ENCODE data around the gene TRPT1. TPM values are rescaled to one million over a fixed set of nuclear protein-coding genes. Genes with fewer than 3 reads are reported as not detected.

Gene TRPT1
- total RNA-seq, 1 donor from 2014 or later, result 98.1 TPM

- no peak for TF ChIP-seq CTCF (conservative IDR thresholded peaks at IDR 0.05; ENCODE audit: low read depth, low read length)
- H3K4me3 ChIP-seq (ENCODE audit: low read depth, low read length), result no peak overlapping the region
- DNase-seq (ENCODE audit: low read depth), result no peak
These were observed 6.4 kb upstream of the TRPT1 start for GRCh38 chr11:64232182-64232966.

GRCh38 chr11:64231546-64231945 lies 5.6 kb upstream of the TRPT1 start:
- no peak for TF ChIP-seq CTCF (conservative IDR thresholded peaks at IDR 0.05; ENCODE audit: low read depth, low read length)
- DNase-seq (ENCODE audit: low read depth), result no peak

DNA sequence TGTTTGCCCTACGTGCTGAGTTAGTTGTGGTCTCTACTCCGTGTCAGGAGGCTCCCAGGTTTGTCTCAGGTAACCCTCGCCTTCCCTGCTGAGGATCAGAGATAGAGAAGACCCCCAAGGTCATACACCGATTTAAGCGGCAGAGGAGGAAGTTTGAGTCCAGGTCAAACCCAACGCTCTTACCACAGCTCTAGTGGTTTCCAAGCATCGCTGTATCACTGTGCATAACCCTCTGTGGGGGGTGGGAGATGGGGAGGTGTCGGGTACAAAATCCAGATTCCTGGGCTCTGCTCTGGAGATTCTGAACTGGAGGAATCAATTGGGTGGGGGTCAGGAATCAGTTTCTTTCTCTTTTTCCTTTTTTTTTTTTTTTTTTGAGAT lies 5.0 kb upstream of the TRPT1 start:
- no peak for DNase-seq (ENCODE audit: low read depth)
- TF ChIP-seq CTCF (conservative IDR thresholded peaks at IDR 0.05; ENCODE audit: low read depth, low read length), result no peak

More at GRCh38 chr11:64231546-64231945, 5.6 kb upstream of the TRPT1 start:
- peak overlapping the region; percentile 2 for H3K4me3 ChIP-seq (ENCODE audit: low read depth, low read length)

GRCh38 chr11:64230171-64230984 lies 4.4 kb upstream of the TRPT1 start, which contains the start of gene DNAJC4:
DNAJC4 (plus strand) TSS chr11:64230548; CDS start chr11:64230855, 307 bp downstream.
- H3K4me3 ChIP-seq (ENCODE audit: low read depth, low read length), result peak within 1 kb of the TSS; percentile 85
- no peak for TF ChIP-seq CTCF (conservative IDR thresholded peaks at IDR 0.05; ENCODE audit: low read depth, low read length)
- DNase-seq (ENCODE audit: low read depth), result no peak

More for the DNA sequence above, 5.0 kb upstream of the TRPT1 start:
- peak overlapping the region; percentile 85 for H3K4me3 ChIP-seq (ENCODE audit: low read depth, low read length)

GRCh38 chr11:64229744-64230170 lies 3.8 kb upstream of the TRPT1 start:
- no peak for TF ChIP-seq CTCF (conservative IDR thresholded peaks at IDR 0.05; ENCODE audit: low read depth, low read length)
- DNase-seq (ENCODE audit: low read depth), result no peak
- H3K4me3 ChIP-seq (ENCODE audit: low read depth, low read length), result peak overlapping the region; percentile 85

DNA sequence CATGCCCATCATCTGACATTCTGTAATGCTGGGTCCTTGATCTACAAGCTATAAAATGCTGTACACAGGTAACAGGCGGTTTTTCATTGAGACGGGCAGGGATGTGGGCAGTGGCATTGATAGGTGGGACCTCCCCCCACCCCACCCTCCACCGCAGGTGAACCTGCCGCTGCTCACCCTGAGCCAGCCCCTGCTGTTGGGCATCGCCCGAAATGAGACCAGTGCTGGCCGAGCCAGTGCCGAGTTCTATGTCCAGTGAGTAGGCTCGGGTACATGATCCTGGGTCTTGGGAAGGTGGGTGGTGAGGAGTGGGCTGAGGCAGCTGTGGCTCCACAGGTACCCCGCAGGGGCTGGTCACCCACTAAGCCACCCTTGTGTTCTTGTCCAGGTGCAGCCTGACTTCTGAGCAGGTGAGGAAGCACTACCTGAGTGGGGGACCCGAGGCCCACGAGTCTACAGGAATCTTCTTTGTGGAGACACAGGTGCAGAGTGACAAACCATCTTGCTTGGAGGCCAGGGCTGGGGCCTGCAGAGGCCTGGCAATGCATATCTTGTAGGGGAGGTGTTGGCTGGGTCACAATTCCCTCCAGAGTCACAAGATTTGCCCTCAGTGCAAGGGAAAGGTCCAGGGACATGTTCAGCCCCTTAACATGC lies 3.2 kb upstream of the TRPT1 start:
- no peak for DNase-seq (ENCODE audit: low read depth)
- H3K4me3 ChIP-seq (ENCODE audit: low read depth, low read length), result no peak overlapping the region
- TF ChIP-seq CTCF (conservative IDR thresholded peaks at IDR 0.05; ENCODE audit: low read depth, low read length), result no peak
